ENCODE measurements around the gene GMDS.

Gene GMDS

DNA sequence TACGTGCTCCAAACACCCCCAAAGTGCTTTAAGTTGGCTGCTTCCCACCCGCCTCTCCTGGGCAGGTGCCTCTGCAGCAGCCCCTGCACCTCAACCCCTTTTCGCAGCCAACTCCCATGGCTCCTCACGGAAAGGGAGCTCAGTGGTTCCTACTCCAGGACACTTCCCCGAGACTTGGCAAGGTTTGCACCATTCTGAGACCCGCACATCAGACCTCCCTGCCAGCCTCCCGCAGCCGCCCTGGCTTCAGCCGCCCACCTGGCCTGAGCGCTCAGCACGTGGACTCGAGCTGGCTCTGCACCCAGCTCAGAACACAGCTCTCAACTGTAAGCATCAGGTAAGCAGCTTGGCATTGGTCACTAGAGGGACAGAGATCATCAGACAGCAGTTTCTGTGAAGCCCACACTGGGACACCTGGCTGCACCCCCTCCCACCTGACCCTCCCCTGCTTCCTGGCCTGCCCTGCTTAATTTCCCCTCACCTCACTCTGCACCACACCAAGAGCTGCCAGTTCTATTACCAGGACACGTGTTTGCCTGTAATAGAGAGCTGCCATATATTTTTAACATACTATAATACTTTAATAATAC lies 28.5 kb downstream of the GMDS start:
- H3K27me3 ChIP-seq (ENCODE audit: control insufficient read depth, insufficient read depth, low read length): no peaks in the 10 kb centered on the region
- H3K36me3 ChIP-seq (ENCODE audit: control insufficient read depth, insufficient read depth, low read length): no peaks in the 10 kb centered on the region
- no peak overlapping the region for H2AFZ ChIP-seq
- no peak overlapping the region for H3K9ac ChIP-seq
- H3K9me3 ChIP-seq (ENCODE audit: control insufficient read depth, low read length): no peaks in the 10 kb centered on the region
- H3K4me1 ChIP-seq: no peaks in the 10 kb centered on the region
- no peak overlapping the region for H3K27ac ChIP-seq
- H3K4me2 ChIP-seq (ENCODE audit: low read length): no peak overlapping the region
- H3K79me2 ChIP-seq: no peaks in the 10 kb centered on the region
- TF ChIP-seq, protein P1, sequence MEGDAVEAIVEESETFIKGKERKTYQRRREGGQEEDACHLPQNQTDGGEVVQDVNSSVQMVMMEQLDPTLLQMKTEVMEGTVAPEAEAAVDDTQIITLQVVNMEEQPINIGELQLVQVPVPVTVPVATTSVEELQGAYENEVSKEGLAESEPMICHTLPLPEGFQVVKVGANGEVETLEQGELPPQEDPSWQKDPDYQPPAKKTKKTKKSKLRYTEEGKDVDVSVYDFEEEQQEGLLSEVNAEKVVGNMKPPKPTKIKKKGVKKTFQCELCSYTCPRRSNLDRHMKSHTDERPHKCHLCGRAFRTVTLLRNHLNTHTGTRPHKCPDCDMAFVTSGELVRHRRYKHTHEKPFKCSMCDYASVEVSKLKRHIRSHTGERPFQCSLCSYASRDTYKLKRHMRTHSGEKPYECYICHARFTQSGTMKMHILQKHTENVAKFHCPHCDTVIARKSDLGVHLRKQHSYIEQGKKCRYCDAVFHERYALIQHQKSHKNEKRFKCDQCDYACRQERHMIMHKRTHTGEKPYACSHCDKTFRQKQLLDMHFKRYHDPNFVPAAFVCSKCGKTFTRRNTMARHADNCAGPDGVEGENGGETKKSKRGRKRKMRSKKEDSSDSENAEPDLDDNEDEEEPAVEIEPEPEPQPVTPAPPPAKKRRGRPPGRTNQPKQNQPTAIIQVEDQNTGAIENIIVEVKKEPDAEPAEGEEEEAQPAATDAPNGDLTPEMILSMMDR (IDR thresholded peaks at IDR 0.05): no peak
- no peak overlapping the region for H3K4me3 ChIP-seq (ENCODE audit: low read depth, low read length)

DNA sequence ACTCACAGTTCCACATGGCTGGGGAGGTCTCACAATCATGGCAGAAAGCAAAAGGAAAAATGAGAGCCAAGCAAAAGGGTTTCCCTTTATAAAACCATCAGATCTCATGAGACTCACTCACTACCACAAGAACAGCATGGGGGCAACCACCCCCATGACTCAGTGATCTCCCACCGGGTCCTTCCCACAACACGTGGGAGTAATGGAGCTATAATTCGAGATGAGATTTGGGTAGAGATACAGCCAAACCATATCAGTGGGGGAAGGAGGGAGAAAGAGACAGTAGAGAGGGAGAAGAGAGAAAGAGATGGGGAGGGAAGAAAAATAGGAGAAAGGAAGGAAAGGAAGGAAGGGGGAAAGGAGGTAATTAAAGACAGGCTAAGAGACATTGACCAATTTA lies 30.1 kb downstream of the GMDS start:
- TF ChIP-seq, protein P1 (IDR thresholded peaks at IDR 0.05): no peak
- H3K36me3 ChIP-seq (ENCODE audit: control insufficient read depth, insufficient read depth, low read length): no peaks in the 10 kb centered on the region
- no peaks in the 10 kb centered on the region for H3K9me3 ChIP-seq (ENCODE audit: control insufficient read depth, low read length)
- H3K9ac ChIP-seq: no peak overlapping the region
- H2AFZ ChIP-seq: no peak overlapping the region
- H3K27ac ChIP-seq: no peak overlapping the region
- no peaks in the 10 kb centered on the region for H3K4me1 ChIP-seq
- no peak overlapping the region for H3K4me3 ChIP-seq (ENCODE audit: low read depth, low read length)
- H3K79me2 ChIP-seq: no peaks in the 10 kb centered on the region
- no peak overlapping the region for H3K4me2 ChIP-seq (ENCODE audit: low read length)
- no peaks in the 10 kb centered on the region for H3K27me3 ChIP-seq (ENCODE audit: control insufficient read depth, insufficient read depth, low read length)

DNA sequence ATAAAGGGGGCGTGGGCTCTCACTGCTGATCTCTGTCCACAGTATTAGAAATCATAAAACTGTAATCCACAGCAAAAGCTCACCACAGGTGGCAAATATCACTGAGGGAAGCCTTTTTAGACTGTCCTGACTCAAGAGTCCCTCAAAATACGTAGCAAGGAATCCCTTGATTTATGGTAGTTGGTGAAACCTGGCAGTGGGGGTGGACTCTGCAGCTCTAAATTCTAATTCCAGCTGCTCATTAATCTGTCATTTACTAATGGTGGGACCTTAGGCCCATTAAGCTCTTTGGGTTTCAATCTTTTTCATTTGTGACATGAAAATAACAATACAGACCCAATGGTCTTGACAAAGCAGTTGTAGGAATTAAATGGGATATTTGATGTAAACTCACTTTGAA lies 32.3 kb downstream of the GMDS start:
- Histone ChIP-seq H3K27ac (no peak overlapping the region), H3K4me3 (ENCODE audit: low read depth, low read length) (no peak overlapping the region), H3K79me2 (no peaks in the 10 kb centered on the region), H3K9me3 (ENCODE audit: control insufficient read depth, low read length) (no peaks in the 10 kb centered on the region), H3K4me1 (no peaks in the 10 kb centered on the region), H3K4me2 (ENCODE audit: low read length) (no peak overlapping the region), H3K9ac (no peak overlapping the region), H3K27me3 (ENCODE audit: control insufficient read depth, insufficient read depth, low read length) (no peaks in the 10 kb centered on the region), H2AFZ (no peak overlapping the region), H3K36me3 (ENCODE audit: control insufficient read depth, insufficient read depth, low read length) (no peaks in the 10 kb centered on the region)
- TF ChIP-seq, protein P1 (IDR thresholded peaks at IDR 0.05): no peak

DNA sequence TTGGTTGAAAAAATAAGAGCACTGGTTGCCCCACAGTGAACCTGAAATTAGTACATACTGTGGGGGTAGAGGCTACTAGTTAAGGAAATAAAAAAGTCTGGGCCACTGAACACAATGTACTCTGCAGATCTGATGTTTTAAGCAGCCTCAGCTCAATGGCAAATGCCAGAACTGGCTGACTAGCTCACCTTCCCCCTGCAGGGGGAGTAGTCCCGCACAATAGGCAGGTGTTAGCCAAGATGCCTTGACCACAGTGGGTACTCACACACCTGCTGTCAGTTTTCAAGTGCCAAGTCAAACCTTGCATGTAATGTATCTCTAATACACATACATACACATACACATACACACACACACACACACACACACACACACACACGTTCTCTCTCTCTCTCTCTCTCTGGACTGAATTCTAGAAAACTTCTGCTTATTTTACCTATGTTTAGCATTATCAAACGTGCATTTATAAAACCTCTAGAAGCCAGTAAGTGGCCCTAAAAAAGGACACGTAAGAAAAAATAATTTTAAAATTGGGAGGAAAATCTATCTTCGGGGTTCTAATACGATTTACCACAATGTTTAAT lies 36.1 kb downstream of the GMDS start:
- no peak overlapping the region for H3K27ac ChIP-seq
- no peak overlapping the region for H2AFZ ChIP-seq
- H3K4me1 ChIP-seq: no peaks in the 10 kb centered on the region
- H3K36me3 ChIP-seq (ENCODE audit: control insufficient read depth, insufficient read depth, low read length): no peaks in the 10 kb centered on the region
- H3K9ac ChIP-seq: no peak overlapping the region
- H3K27me3 ChIP-seq (ENCODE audit: control insufficient read depth, insufficient read depth, low read length): no peaks in the 10 kb centered on the region
- TF ChIP-seq, protein P1 (IDR thresholded peaks at IDR 0.05): peak; percentile 55
- H3K9me3 ChIP-seq (ENCODE audit: control insufficient read depth, low read length): no peaks in the 10 kb centered on the region
- no peak overlapping the region for H3K4me3 ChIP-seq (ENCODE audit: low read depth, low read length)
- H3K4me2 ChIP-seq (ENCODE audit: low read length): no peak overlapping the region
- no peaks in the 10 kb centered on the region for H3K79me2 ChIP-seq

DNA sequence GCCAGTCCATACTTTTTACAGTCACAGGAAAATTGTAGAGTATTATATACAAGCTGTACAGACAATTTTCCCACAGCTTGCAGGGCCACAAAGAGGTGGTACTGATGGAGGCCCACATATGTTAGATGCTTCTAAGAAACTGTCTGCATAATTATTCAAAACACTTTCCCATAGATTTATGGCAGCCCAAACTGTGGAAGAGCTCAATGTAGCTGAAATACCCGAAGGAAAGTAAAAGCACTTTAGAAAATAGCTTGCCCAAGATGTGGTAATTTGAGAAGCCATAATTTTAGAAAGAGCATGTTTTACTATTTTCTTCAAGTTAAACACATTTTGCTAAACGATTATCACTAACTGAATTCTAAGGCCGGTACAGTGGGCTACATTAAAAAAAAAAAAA lies 36.9 kb downstream of the GMDS start:
- Histone ChIP-seq H2AFZ (no peak overlapping the region), H3K27me3 (ENCODE audit: control insufficient read depth, insufficient read depth, low read length) (no peaks in the 10 kb centered on the region), H3K4me2 (ENCODE audit: low read length) (no peak overlapping the region), H3K4me3 (ENCODE audit: low read depth, low read length) (no peak overlapping the region), H3K9ac (no peak overlapping the region), H3K36me3 (ENCODE audit: control insufficient read depth, insufficient read depth, low read length) (no peaks in the 10 kb centered on the region), H3K4me1 (no peaks in the 10 kb centered on the region), H3K9me3 (ENCODE audit: control insufficient read depth, low read length) (no peaks in the 10 kb centered on the region), H3K79me2 (no peaks in the 10 kb centered on the region), H3K27ac (no peak overlapping the region)
- TF ChIP-seq, protein P1 (IDR thresholded peaks at IDR 0.05): no peak
